ENCODE measurements around the gene GCA.

DNA sequence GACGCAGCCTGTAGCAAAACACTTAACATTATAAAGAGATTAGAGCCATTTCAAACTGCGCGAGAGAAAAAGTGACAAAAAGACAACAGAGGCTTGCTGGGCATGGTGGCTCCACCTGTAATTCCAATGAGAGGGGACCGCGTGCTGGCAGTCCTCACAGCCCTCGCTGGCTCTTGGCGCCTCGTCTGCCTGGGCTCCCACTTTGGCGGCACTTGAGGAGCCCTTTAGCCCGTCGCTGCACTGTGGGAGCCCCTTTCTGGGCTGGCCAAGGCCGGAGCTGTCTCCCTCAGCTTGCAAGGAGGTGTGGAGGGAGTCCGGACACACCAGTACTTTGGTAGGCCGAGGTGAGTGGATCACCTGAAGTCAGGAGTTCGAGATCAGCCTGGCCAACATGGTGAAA is 16.1 kb upstream of the GCA start:
- TF ChIP-seq, protein P1, sequence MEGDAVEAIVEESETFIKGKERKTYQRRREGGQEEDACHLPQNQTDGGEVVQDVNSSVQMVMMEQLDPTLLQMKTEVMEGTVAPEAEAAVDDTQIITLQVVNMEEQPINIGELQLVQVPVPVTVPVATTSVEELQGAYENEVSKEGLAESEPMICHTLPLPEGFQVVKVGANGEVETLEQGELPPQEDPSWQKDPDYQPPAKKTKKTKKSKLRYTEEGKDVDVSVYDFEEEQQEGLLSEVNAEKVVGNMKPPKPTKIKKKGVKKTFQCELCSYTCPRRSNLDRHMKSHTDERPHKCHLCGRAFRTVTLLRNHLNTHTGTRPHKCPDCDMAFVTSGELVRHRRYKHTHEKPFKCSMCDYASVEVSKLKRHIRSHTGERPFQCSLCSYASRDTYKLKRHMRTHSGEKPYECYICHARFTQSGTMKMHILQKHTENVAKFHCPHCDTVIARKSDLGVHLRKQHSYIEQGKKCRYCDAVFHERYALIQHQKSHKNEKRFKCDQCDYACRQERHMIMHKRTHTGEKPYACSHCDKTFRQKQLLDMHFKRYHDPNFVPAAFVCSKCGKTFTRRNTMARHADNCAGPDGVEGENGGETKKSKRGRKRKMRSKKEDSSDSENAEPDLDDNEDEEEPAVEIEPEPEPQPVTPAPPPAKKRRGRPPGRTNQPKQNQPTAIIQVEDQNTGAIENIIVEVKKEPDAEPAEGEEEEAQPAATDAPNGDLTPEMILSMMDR (IDR thresholded peaks at IDR 0.05): no peak
- TF ChIP-seq POLR2A (IDR thresholded peaks at IDR 0.05): no peak
